Measurements from ENCODE around the gene DCAF5. TPM values are rescaled to one million over a fixed set of nuclear protein-coding genes. Genes with fewer than 3 reads are reported as not detected.

DCAF5 gene
- total and polyA plus RNA-seq, 2 donors (not counting 1 experiment from before 2014, with no cell fraction given) = 62.2 to 65.5 TPM

GRCh38 chr14:69096781-69097475 is 56.0 kb downstream of the DCAF5 start:
- CTCF ChIA-PET = interaction anchor here (1.0 to 1.6 kb wide), 2 partner anchors 11 to 1153 kb away, joined by 3 to 6 read pairs; no protein-coding TSS in a partner anchor
- TF ChIP-seq EZH2 (IDR thresholded peaks at IDR 0.05; ENCODE audit: borderline replicate concordance, insufficient read depth, low read depth, low read length, poor library complexity, severe bottlenecking) = no peak
- TF ChIP-seq CTCF (IDR thresholded peaks at IDR 0.05) = no peak
- Histone ChIP-seq H3K27me3 (replicated peaks in 1 of 4; ENCODE audit: control extremely low read depth in 1 of 4, control insufficient read depth in 3 of 4, insufficient read depth in 4 of 4, low read length in 3 of 4) (no peaks in the 10 kb centered on the region), H3K4me1 (ENCODE audit: control insufficient read depth in 2 of 2, insufficient read depth in 2 of 2, low read length in 2 of 2) (no peaks in the 10 kb centered on the region), H3K27ac (ENCODE audit: low read length in 2 of 2) (no peak overlapping the region), H3K79me2 (ENCODE audit: control insufficient read depth, insufficient read depth, low read length) (no peaks in the 10 kb centered on the region), H3K9me3 (ENCODE audit: control extremely low read depth in 1 of 3, control insufficient read depth in 2 of 3, insufficient read depth in 1 of 3, low read length in 2 of 3) (no peaks in the 10 kb centered on the region), H3K4me3 (ENCODE audit: control extremely low read depth in 1 of 5, extremely low read depth in 1 of 5, insufficient read depth in 1 of 5, low read depth in 2 of 5, low read length in 4 of 5) (no peak overlapping the region), H2AFZ (ENCODE audit: insufficient read depth, low read depth, low read length, poor library complexity, severe bottlenecking) (no peak overlapping the region), H4K20me1 (ENCODE audit: control insufficient read depth, insufficient read depth, low read length, poor library complexity, severe bottlenecking) (no peaks in the 10 kb centered on the region), H3K9ac (ENCODE audit: low read length) (no peak overlapping the region), H3K36me3 (replicated peaks in 1 of 2; ENCODE audit: control extremely low read depth in 1 of 2, control insufficient read depth in 1 of 2, extremely low read depth in 1 of 2, insufficient read depth in 2 of 2, low read length in 1 of 2) (peaks cover 0 to 20% of the 10 kb centered on the region in 2 experiments), H3K4me2 (replicated peaks; ENCODE audit: low read depth, low read length, poor library complexity, severe bottlenecking) (no peak overlapping the region)
- Mint-ChIP-seq H3K4me3 (no peak overlapping the region), H3K9me3 (ENCODE audit: insufficient read depth) (no peaks in the 10 kb centered on the region), H3K4me1 (no peaks in the 10 kb centered on the region), H3K27me3 (no peaks in the 10 kb centered on the region), H3K27ac (no peak overlapping the region)
- DNase-seq (no peak), ATAC-seq (ENCODE audit: low read depth) (no peak)
- intact Hi-C loops (cut with micrococcal nuclease) = no loop called here
- 60% methylated on average over 1 of the region's 4 CpGs for WGBS (ENCODE audit: insufficient coverage)
- POLR2A ChIA-PET = no interaction called here

- 100% methylated on average over 2 of the region's 4 CpGs for WGBS (ENCODE audit: insufficient coverage)
- peaks cover 0 to 22% of the 10 kb centered on the region in 2 experiments for H3K36me3 ChIP-seq (replicated peaks in 1 of 2; ENCODE audit: control extremely low read depth in 1 of 2, control insufficient read depth in 1 of 2, extremely low read depth in 1 of 2, insufficient read depth in 2 of 2, low read length in 1 of 2)
- H3K27ac ChIP-seq (ENCODE audit: low read length in 2 of 2) = no peak overlapping the region
- no peak overlapping the region for H3K4me2 ChIP-seq (replicated peaks; ENCODE audit: low read depth, low read length, poor library complexity, severe bottlenecking)
- H3K4me1 ChIP-seq (ENCODE audit: control insufficient read depth in 2 of 2, insufficient read depth in 2 of 2, low read length in 2 of 2) = no peaks in the 10 kb centered on the region
- ATAC-seq (ENCODE audit: low read depth) (no peak), DNase-seq (no peak)
- POLR2A ChIA-PET = no interaction called here
- no peak overlapping the region for H3K9ac ChIP-seq (ENCODE audit: low read length)
- CTCF ChIA-PET = no interaction called here
- H3K27me3 Mint-ChIP-seq = no peaks in the 10 kb centered on the region
- H3K9me3 Mint-ChIP-seq (ENCODE audit: insufficient read depth) = no peaks in the 10 kb centered on the region
- no peaks in the 10 kb centered on the region for H3K4me1 Mint-ChIP-seq
- no peaks in the 10 kb centered on the region for H3K9me3 ChIP-seq (ENCODE audit: control extremely low read depth in 1 of 3, control insufficient read depth in 2 of 3, insufficient read depth in 1 of 3, low read length in 2 of 3)
- intact Hi-C loops (cut with micrococcal nuclease) = no loop called here
- no peak overlapping the region for H2AFZ ChIP-seq (ENCODE audit: insufficient read depth, low read depth, low read length, poor library complexity, severe bottlenecking)
- no peak overlapping the region for H3K4me3 Mint-ChIP-seq
- H3K27ac Mint-ChIP-seq = no peak overlapping the region
- TF ChIP-seq CTCF (IDR thresholded peaks at IDR 0.05) (no peak), EZH2 (IDR thresholded peaks at IDR 0.05; ENCODE audit: borderline replicate concordance, insufficient read depth, low read depth, low read length, poor library complexity, severe bottlenecking) (no peak)
- H3K4me3 ChIP-seq (ENCODE audit: control extremely low read depth in 1 of 5, extremely low read depth in 1 of 5, insufficient read depth in 1 of 5, low read depth in 2 of 5, low read length in 4 of 5) = no peak overlapping the region
- no peaks in the 10 kb centered on the region for H3K27me3 ChIP-seq (replicated peaks in 1 of 4; ENCODE audit: control extremely low read depth in 1 of 4, control insufficient read depth in 3 of 4, insufficient read depth in 4 of 4, low read length in 3 of 4)
- H4K20me1 ChIP-seq (ENCODE audit: control insufficient read depth, insufficient read depth, low read length, poor library complexity, severe bottlenecking) = no peaks in the 10 kb centered on the region
- no peaks in the 10 kb centered on the region for H3K79me2 ChIP-seq (ENCODE audit: control insufficient read depth, insufficient read depth, low read length)
Observed at GRCh38 chr14:69096246-69096645, 56.7 kb downstream of the DCAF5 start.

All from B cell (primary cell).